Astrocyte (in vitro differentiated cells and primary cell): Measurements from ENCODE around the gene TXNDC17.

Experiments
- CTCF ChIP-seq: IDR thresholded peaks from 2 replicates; pipeline ENCODE4 v1.5.1; 2011; ENCODE audit warnings: low read depth, mild to moderate bottlenecking, inconsistent platforms, low read length, moderate library complexity; ENCODE audit not compliant: insufficient read depth
- EZH2 ChIP-seq: IDR thresholded peaks from 2 replicates; pipeline ENCODE4 v1.6.1; 2012; ENCODE audit warnings: mild to moderate bottlenecking, low read length, inconsistent platforms; ENCODE audit not compliant: insufficient read depth

GRCh38 chr17:6684881-6685767 lies 44.3 kb downstream of the TXNDC17 start:
- TF ChIP-seq EZH2 (no peak), CTCF (no peak)
